Neural progenitor cell (in vitro differentiated cells): ENCODE data around the gene PILRB. TPM values are rescaled to one million over a fixed set of nuclear protein-coding genes. Genes with fewer than 3 reads are reported as not detected.

ENCODE experiments used
- DNase-seq: peaks from one replicate; pipeline ENCODE4 v3.0.0-alpha.2; 2016; ENCODE audit warnings: low spot score
- H2AFZ ChIP-seq: fragments of 200-600 bp; sonication (generic); replicated peaks from 2 replicates; pipeline ENCODE4 v1.6.1; 2016; ENCODE audit warnings: antibody characterized with exemption
- H3F3A ChIP-seq: fragments of 200-600 bp; sonication (generic); 2 replicates; pipeline ENCODE4 v1.6.1; 2016; ENCODE audit warnings: antibody characterized with exemption, low read depth
- H3K27ac ChIP-seq: fragments of 200-600 bp; sonication (generic); 2 replicates; pipeline ENCODE4 v1.5.1; 2016; ENCODE audit warnings: mild to moderate bottlenecking
- H3K27me3 ChIP-seq: fragments of 200-600 bp; sonication (generic); 2 replicates; pipeline ENCODE4 v1.6.1; 2016; ENCODE audit warnings: mild to moderate bottlenecking, moderate library complexity
- H3K36me3 ChIP-seq: fragments of 200-600 bp; sonication (generic); 2 replicates; pipeline ENCODE4 v1.5.1; 2016
- H3K4me1 ChIP-seq: fragments of 200-600 bp; sonication (generic); 2 replicates; pipeline ENCODE4 v1.6.1; 2016; ENCODE audit warnings: mixed run types
- H3K4me2 ChIP-seq: fragments of 200-600 bp; sonication (generic); 2 replicates; pipeline ENCODE4 v1.6.1; 2016
- H3K4me3 ChIP-seq: fragments of 200-600 bp; sonication (generic); 2 replicates; pipeline ENCODE4 v1.5.1; 2016
- H3K79me2 ChIP-seq: fragments of 200-600 bp; sonication (generic); 2 replicates; pipeline ENCODE4 v1.6.1; 2016; ENCODE audit warnings: low read depth
- H3K9ac ChIP-seq: fragments of 200-600 bp; sonication (generic); 2 replicates; pipeline ENCODE4 v1.6.1; 2016
- H3K9me3 ChIP-seq: fragments of 200-600 bp; sonication (generic); 2 replicates; pipeline ENCODE4 v1.5.1; 2016; ENCODE audit warnings: low read depth
- H4K20me1 ChIP-seq: fragments of 200-600 bp; sonication (generic); 2 replicates; pipeline ENCODE4 v1.6.1; 2016; ENCODE audit warnings: low read depth
- H3K27ac Mint-ChIP-seq: 3 replicates; pipeline ENCODE4 v1.8.0; 2021; ENCODE audit warnings: mixed read lengths
- H3K27me3 Mint-ChIP-seq: 2 replicates; pipeline ENCODE4 v1.8.0; 2022; ENCODE audit warnings: low read depth, mild to moderate bottlenecking, inconsistent platforms, moderate library complexity, mixed read lengths; ENCODE audit not compliant: insufficient read depth
- H3K36me3 Mint-ChIP-seq: 3 replicates; pipeline ENCODE4 v1.8.0; 2021; ENCODE audit warnings: mixed read lengths
- H3K4me1 Mint-ChIP-seq: 3 replicates; pipeline ENCODE4 v1.8.0; 2021; ENCODE audit warnings: mixed read lengths
- H3K4me3 Mint-ChIP-seq: 3 replicates; pipeline ENCODE4 v1.8.0; 2021; ENCODE audit warnings: mild to moderate bottlenecking, moderate library complexity, mixed read lengths
- H3K9me3 Mint-ChIP-seq: 3 replicates; pipeline ENCODE4 v1.8.0; 2020; ENCODE audit warnings: mixed read lengths
- CTCF ChIP-seq: fragments of 200-600 bp; sonication (generic); IDR thresholded peaks from 2 replicates; pipeline ENCODE4 v1.5.1; 2017; ENCODE audit warnings: antibody characterized with exemption, mild to moderate bottlenecking
- EZH2 ChIP-seq: fragments of 200-600 bp; sonication (generic); IDR thresholded peaks from 2 replicates; pipeline ENCODE4 v1.6.1; 2017; ENCODE audit warnings: antibody characterized with exemption, mild to moderate bottlenecking, moderate library complexity
- EZH2phosphoT487 ChIP-seq: fragments of 200-600 bp; sonication (generic); IDR thresholded peaks from 2 replicates; pipeline ENCODE4 v1.6.1; 2017; ENCODE audit warnings: antibody characterized with exemption
- small RNA-seq: library from RNA; depleted of rRNA; stranded (forward); fragments of <200 nt; gene quantifications from one replicate; pipeline ENCODE3, GENCODE V24; 2015
- total RNA-seq: library from RNA; depleted of rRNA; stranded (reverse); fragments of >200 nt; gene quantifications from 2 replicates; pipeline ENCODE4 v1.2.3, GENCODE V29; 2015; ENCODE audit warnings: low replicate concordance

The PILRB gene
- total RNA-seq, 1 donor from 2014 or later = 19.3 TPM

GRCh38 chr7:100413889-100414288 lies 56.0 kb downstream of the PILRB start:
- Mint-ChIP-seq H3K36me3 (no peaks in the 10 kb centered on the region), H3K4me3 (no peak overlapping the region), H3K9me3 (no peaks in the 10 kb centered on the region), H3K4me1 (peaks cover 3% of the 10 kb centered on the region), H3K27me3 (no peaks in the 10 kb centered on the region), H3K27ac (no peak overlapping the region)
- Histone ChIP-seq H3K79me2 (no peaks in the 10 kb centered on the region), H3K27me3 (peaks cover 24% of the 10 kb centered on the region), H3K4me3 (no peak overlapping the region), H3K4me2 (no peak overlapping the region), H3F3A (peaks cover 3% of the 10 kb centered on the region), H3K36me3 (no peaks in the 10 kb centered on the region), H4K20me1 (no peaks in the 10 kb centered on the region), H3K9ac (no peak overlapping the region), H2AFZ (no peak overlapping the region), H3K4me1 (no peaks in the 10 kb centered on the region), H3K27ac (no peak overlapping the region), H3K9me3 (no peaks in the 10 kb centered on the region)
- TF ChIP-seq EZH2phosphoT487 = no peak
- no peak for DNase-seq

GRCh38 chr7:100415448-100415847 lies 57.5 kb downstream of the PILRB start:
- DNase-seq = no peak
- H4K20me1 ChIP-seq = no peaks in the 10 kb centered on the region
- no peak overlapping the region for H2AFZ ChIP-seq
- Mint-ChIP-seq H3K36me3 (no peaks in the 10 kb centered on the region), H3K4me1 (peaks cover 6% of the 10 kb centered on the region), H3K9me3 (no peaks in the 10 kb centered on the region), H3K27me3 (no peaks in the 10 kb centered on the region), H3K27ac (no peak overlapping the region), H3K4me3 (no peak overlapping the region)
- H3F3A ChIP-seq = peaks cover 3% of the 10 kb centered on the region
- H3K9ac ChIP-seq = no peak overlapping the region
- H3K4me3 ChIP-seq = no peak overlapping the region
- no peaks in the 10 kb centered on the region for H3K79me2 ChIP-seq
- H3K4me1 ChIP-seq = no peaks in the 10 kb centered on the region
- H3K36me3 ChIP-seq = no peaks in the 10 kb centered on the region
- no peaks in the 10 kb centered on the region for H3K9me3 ChIP-seq
- H3K27me3 ChIP-seq = peaks cover 10% of the 10 kb centered on the region
- H3K4me2 ChIP-seq = no peak overlapping the region
- no peak overlapping the region for H3K27ac ChIP-seq
- no peak for TF ChIP-seq EZH2
- TF ChIP-seq CTCF = no peak
- TF ChIP-seq EZH2phosphoT487 = no peak

Small RNA genes within 50 kb of the gene (small RNA-seq; reads per million reads assigned to genes)
- gene RF00019 = not detected

Other genes with a start within 250 kb of the PILRB start
- 66.1 and 88.3 TPM in 2 replicates for gene TAF6, start 238.8 kb upstream of the PILRB start, total RNA-seq
- gene CNPY4, start 238.5 kb upstream of the PILRB start, total RNA-seq = 25.8 and 26.7 TPM in 2 replicates
- gene MBLAC1, start 231.2 kb upstream of the PILRB start, total RNA-seq = 1.6 and 2.7 TPM in 2 replicates
- gene LAMTOR4, start 209.2 kb upstream of the PILRB start, total RNA-seq = 70.5 and 123 TPM in 2 replicates
- gene TRAPPC14, start 199.4 kb upstream of the PILRB start, total RNA-seq = 4.3 and 13.3 TPM in 2 replicates
- gene GAL3ST4, start 189.5 kb upstream of the PILRB start, total RNA-seq = 0.90 and 2.5 TPM in 2 replicates
- 17.0 and 61.0 TPM in 2 replicates for gene GPC2, start 180.7 kb upstream of the PILRB start, total RNA-seq
- gene STAG3, start 180.2 kb upstream of the PILRB start, total RNA-seq = 0.58 and 1.2 TPM in 2 replicates
- gene PVRIG, start 138.2 kb upstream of the PILRB start, total RNA-seq = not detected in 2 replicates
- gene SPDYE3, start 50.4 kb upstream of the PILRB start, total RNA-seq = not detected in 2 replicates
- gene PILRA, start 15.4 kb downstream of the PILRB start, total RNA-seq = 0.68 and 6.7 TPM in 2 replicates
- gene ZCWPW1, start 70.6 kb downstream of the PILRB start, total RNA-seq = 1.4 and 1.8 TPM in 2 replicates
- gene MEPCE, start 71.7 kb downstream of the PILRB start, total RNA-seq = 16.4 and 42.6 TPM in 2 replicates
- gene PPP1R35, start 78.4 kb downstream of the PILRB start, total RNA-seq = 7.3 and 33.0 TPM in 2 replicates
- 0.71 TPM in 1 of 2 replicates, not detected in the other for gene SPACDR, start 106.1 kb downstream of the PILRB start, total RNA-seq
- gene TSC22D4, start 121.1 kb downstream of the PILRB start, total RNA-seq = 11.0 and 17.6 TPM in 2 replicates
- 1.2 and 6.7 TPM in 2 replicates for gene NYAP1, start 125.8 kb downstream of the PILRB start, total RNA-seq
- gene AGFG2, start 181.1 kb downstream of the PILRB start, total RNA-seq = 1.2 and 5.6 TPM in 2 replicates
- gene SAP25, start 215.8 kb downstream of the PILRB start, total RNA-seq = 1.5 TPM in 1 of 2 replicates, not detected in the other
- gene LRCH4, start 228.0 kb downstream of the PILRB start, total RNA-seq = 4.5 and 55.9 TPM in 2 replicates
- gene FBXO24, start 228.2 kb downstream of the PILRB start, total RNA-seq = 1.2 and 2.5 TPM in 2 replicates
- 6.6 and 8.5 TPM in 2 replicates for gene PCOLCE, start 244.2 kb downstream of the PILRB start, total RNA-seq